ENCODE data around the gene PNLIPRP2.

PNLIPRP2 gene

DNA sequence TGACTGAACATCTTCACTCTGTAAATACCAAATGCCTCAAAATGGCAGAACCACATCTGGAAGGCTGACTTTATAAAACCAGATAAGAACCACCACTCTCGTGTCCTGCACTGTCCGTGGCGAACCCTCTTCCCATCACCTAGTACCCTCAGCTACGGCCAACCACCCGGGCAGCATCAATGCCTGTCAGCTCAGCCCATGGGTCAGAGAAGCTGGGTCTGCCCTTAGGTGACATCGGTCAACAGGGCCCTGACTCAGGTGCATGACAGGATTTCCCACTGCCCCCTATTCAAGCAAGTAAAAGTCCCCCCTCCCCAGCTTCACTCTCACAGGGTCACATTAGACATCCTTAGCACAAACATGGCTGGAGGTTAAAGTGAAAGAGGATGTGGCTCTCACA lies 65.1 kb downstream of the PNLIPRP2 start:
- Histone ChIP-seq H3K79me1 (ENCODE audit: low read length) (no peaks in the 10 kb centered on the region), H2AFZ (ENCODE audit: insufficient read depth, low read length, poor library complexity) (no peak overlapping the region), H4K12ac (ENCODE audit: low read depth, low read length) (no peak overlapping the region), H3K27ac (ENCODE audit: low read depth, low read length) (no peak overlapping the region), H3K23ac (ENCODE audit: low read length) (no peak overlapping the region), H3K9ac (ENCODE audit: low read length) (no peak overlapping the region), H3K4me3 (ENCODE audit: low read depth, low read length) (no peak overlapping the region), H3K14ac (ENCODE audit: low read length) (no peak overlapping the region), H3K4me2 (ENCODE audit: low read length) (no peak overlapping the region), H3K4me1 (ENCODE audit: control insufficient read depth in 1 of 2, insufficient read depth in 2 of 2, low read length in 2 of 2) (peaks cover 0 to 2% of the 10 kb centered on the region in 2 experiments), H2BK120ac (ENCODE audit: insufficient read depth, low read length, poor library complexity) (no peak overlapping the region), H3K4ac (ENCODE audit: low read depth, low read length) (no peak overlapping the region), H3K18ac (ENCODE audit: low read length) (no peak overlapping the region), H2AK5ac (ENCODE audit: low read length) (no peak overlapping the region), H2BK5ac (ENCODE audit: low read depth, low read length, poor library complexity) (no peak overlapping the region), H4K8ac (ENCODE audit: low read depth, low read length) (no peak overlapping the region), H3K27me3 (ENCODE audit: insufficient read depth, low read length) (no peaks in the 10 kb centered on the region), H2BK12ac (ENCODE audit: low read length) (no peak overlapping the region), H3K79me2 (ENCODE audit: control insufficient read depth, insufficient read depth, low read length, poor library complexity) (no peaks in the 10 kb centered on the region), H4K91ac (ENCODE audit: low read depth, low read length) (no peak overlapping the region), H3K9me3 (ENCODE audit: insufficient read depth, low read depth, low read length) (no peaks in the 10 kb centered on the region), H3K36me3 (ENCODE audit: control insufficient read depth in 1 of 2, insufficient read depth in 2 of 2, low read length in 2 of 2) (no peaks in the 10 kb centered on the region)
- DNase-seq = no peak
- no CpG with 5 or more reads among the region's 6 CpGs for WGBS (ENCODE audit: extremely low coverage, insufficient coverage, insufficient read length)

DNA sequence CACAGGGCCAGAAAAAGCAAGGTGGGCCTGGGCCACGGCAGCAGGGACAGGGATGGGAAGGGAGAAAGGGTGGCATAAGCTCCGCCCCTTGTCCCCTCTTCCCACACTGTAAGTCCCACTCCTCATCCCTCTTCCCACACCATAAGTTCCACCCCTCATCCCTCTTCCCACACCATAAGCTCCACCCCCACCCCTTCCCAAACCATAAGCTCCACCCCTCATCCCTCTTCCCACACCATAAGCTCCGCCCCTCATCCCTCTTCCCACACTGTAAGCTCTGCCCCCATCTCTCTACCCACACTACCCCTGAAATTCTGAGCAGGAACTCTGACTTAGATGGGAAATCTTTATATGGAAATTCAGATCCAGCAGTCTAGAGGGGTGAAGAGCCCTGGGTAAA lies 65.9 kb downstream of the PNLIPRP2 start:
- H4K8ac ChIP-seq (ENCODE audit: low read depth, low read length) = no peak overlapping the region
- no peaks in the 10 kb centered on the region for H3K27me3 ChIP-seq (ENCODE audit: insufficient read depth, low read length)
- no peak overlapping the region for H3K23ac ChIP-seq (ENCODE audit: low read length)
- no peaks in the 10 kb centered on the region for H3K79me2 ChIP-seq (ENCODE audit: control insufficient read depth, insufficient read depth, low read length, poor library complexity)
- no peak overlapping the region for H3K4me2 ChIP-seq (ENCODE audit: low read length)
- no peak overlapping the region for H3K18ac ChIP-seq (ENCODE audit: low read length)
- H3K27ac ChIP-seq (ENCODE audit: low read depth, low read length) = no peak overlapping the region
- H3K4me3 ChIP-seq (ENCODE audit: low read depth, low read length) = no peak overlapping the region
- no peak overlapping the region for H2AFZ ChIP-seq (ENCODE audit: insufficient read depth, low read length, poor library complexity)
- no peak overlapping the region for H2BK12ac ChIP-seq (ENCODE audit: low read length)
- no peak overlapping the region for H4K12ac ChIP-seq (ENCODE audit: low read depth, low read length)
- H3K9me3 ChIP-seq (ENCODE audit: insufficient read depth, low read depth, low read length) = no peaks in the 10 kb centered on the region
- no peak overlapping the region for H3K14ac ChIP-seq (ENCODE audit: low read length)
- no peaks in the 10 kb centered on the region for H3K79me1 ChIP-seq (ENCODE audit: low read length)
- H3K9ac ChIP-seq (ENCODE audit: low read length) = no peak overlapping the region
- WGBS (ENCODE audit: extremely low coverage, insufficient coverage, insufficient read length) = no CpG with 5 or more reads among the region's 3 CpGs
- H2BK120ac ChIP-seq (ENCODE audit: insufficient read depth, low read length, poor library complexity) = no peak overlapping the region
- H3K4ac ChIP-seq (ENCODE audit: low read depth, low read length) = no peak overlapping the region
- peaks cover 0 to 2% of the 10 kb centered on the region in 2 experiments for H3K4me1 ChIP-seq (ENCODE audit: control insufficient read depth in 1 of 2, insufficient read depth in 2 of 2, low read length in 2 of 2)
- DNase-seq = no peak
- no peak overlapping the region for H2BK5ac ChIP-seq (ENCODE audit: low read depth, low read length, poor library complexity)
- H2AK5ac ChIP-seq (ENCODE audit: low read length) = no peak overlapping the region
- H3K36me3 ChIP-seq (ENCODE audit: control insufficient read depth in 1 of 2, insufficient read depth in 2 of 2, low read length in 2 of 2) = no peaks in the 10 kb centered on the region
- H4K91ac ChIP-seq (ENCODE audit: low read depth, low read length) = no peak overlapping the region

GRCh38 chr10:116687633-116688032 lies 66.9 kb downstream of the PNLIPRP2 start:
- no peak overlapping the region for H4K12ac ChIP-seq (ENCODE audit: low read depth, low read length)
- DNase-seq = no peak
- H2AK5ac ChIP-seq (ENCODE audit: low read length) = no peak overlapping the region
- no peak overlapping the region for H2BK5ac ChIP-seq (ENCODE audit: low read depth, low read length, poor library complexity)
- no peak overlapping the region for H3K23ac ChIP-seq (ENCODE audit: low read length)
- no CpG with 5 or more reads among the region's 6 CpGs for WGBS (ENCODE audit: extremely low coverage, insufficient coverage, insufficient read length)
- no peak overlapping the region for H2AFZ ChIP-seq (ENCODE audit: insufficient read depth, low read length, poor library complexity)
- no peak overlapping the region for H2BK12ac ChIP-seq (ENCODE audit: low read length)
- no peak overlapping the region for H3K4ac ChIP-seq (ENCODE audit: low read depth, low read length)
- H4K8ac ChIP-seq (ENCODE audit: low read depth, low read length) = no peak overlapping the region
- H3K27me3 ChIP-seq (ENCODE audit: insufficient read depth, low read length) = no peaks in the 10 kb centered on the region
- H3K36me3 ChIP-seq (ENCODE audit: control insufficient read depth in 1 of 2, insufficient read depth in 2 of 2, low read length in 2 of 2) = no peaks in the 10 kb centered on the region
- no peak overlapping the region for H3K4me3 ChIP-seq (ENCODE audit: low read depth, low read length)
- H3K79me2 ChIP-seq (ENCODE audit: control insufficient read depth, insufficient read depth, low read length, poor library complexity) = no peaks in the 10 kb centered on the region
- H3K18ac ChIP-seq (ENCODE audit: low read length) = no peak overlapping the region
- no peak overlapping the region for H3K27ac ChIP-seq (ENCODE audit: low read depth, low read length)
- H3K79me1 ChIP-seq (ENCODE audit: low read length) = no peaks in the 10 kb centered on the region
- H2BK120ac ChIP-seq (ENCODE audit: insufficient read depth, low read length, poor library complexity) = no peak overlapping the region
- no peak overlapping the region for H3K9ac ChIP-seq (ENCODE audit: low read length)
- H3K4me1 ChIP-seq (ENCODE audit: control insufficient read depth in 1 of 2, insufficient read depth in 2 of 2, low read length in 2 of 2) = peaks cover 0 to 2% of the 10 kb centered on the region in 2 experiments
- no peaks in the 10 kb centered on the region for H3K9me3 ChIP-seq (ENCODE audit: insufficient read depth, low read depth, low read length)
- no peak overlapping the region for H4K91ac ChIP-seq (ENCODE audit: low read depth, low read length)
- H3K4me2 ChIP-seq (ENCODE audit: low read length) = no peak overlapping the region
- H3K14ac ChIP-seq (ENCODE audit: low read length) = no peak overlapping the region

- H2AK5ac ChIP-seq (ENCODE audit: low read length) = no peak overlapping the region
- H3K79me1 ChIP-seq (ENCODE audit: low read length) = no peaks in the 10 kb centered on the region
- H3K79me2 ChIP-seq (ENCODE audit: control insufficient read depth, insufficient read depth, low read length, poor library complexity) = no peaks in the 10 kb centered on the region
- H3K23ac ChIP-seq (ENCODE audit: low read length) = no peak overlapping the region
- H2BK120ac ChIP-seq (ENCODE audit: insufficient read depth, low read length, poor library complexity) = no peak overlapping the region
- no peak overlapping the region for H3K9ac ChIP-seq (ENCODE audit: low read length)
- no peak overlapping the region for H3K14ac ChIP-seq (ENCODE audit: low read length)
- H3K4ac ChIP-seq (ENCODE audit: low read depth, low read length) = no peak overlapping the region
- no peak overlapping the region for H3K18ac ChIP-seq (ENCODE audit: low read length)
- H3K9me3 ChIP-seq (ENCODE audit: insufficient read depth, low read depth, low read length) = no peaks in the 10 kb centered on the region
- H4K12ac ChIP-seq (ENCODE audit: low read depth, low read length) = no peak overlapping the region
- no peak overlapping the region for H3K27ac ChIP-seq (ENCODE audit: low read depth, low read length)
- H3K4me1 ChIP-seq (ENCODE audit: control insufficient read depth in 1 of 2, insufficient read depth in 2 of 2, low read length in 2 of 2) = peaks cover 0 to 2% of the 10 kb centered on the region in 2 experiments
- H3K4me2 ChIP-seq (ENCODE audit: low read length) = no peak overlapping the region
- no peak overlapping the region for H4K8ac ChIP-seq (ENCODE audit: low read depth, low read length)
- H3K36me3 ChIP-seq (ENCODE audit: control insufficient read depth in 1 of 2, insufficient read depth in 2 of 2, low read length in 2 of 2) = no peaks in the 10 kb centered on the region
- no peak overlapping the region for H2BK12ac ChIP-seq (ENCODE audit: low read length)
- no peak overlapping the region for H3K4me3 ChIP-seq (ENCODE audit: low read depth, low read length)
- H3K27me3 ChIP-seq (ENCODE audit: insufficient read depth, low read length) = no peaks in the 10 kb centered on the region
- no CpG with 5 or more reads among the region's 7 CpGs for WGBS (ENCODE audit: extremely low coverage, insufficient coverage, insufficient read length)
- peak in 1 of 2 donors; percentile 31 for DNase-seq
- no peak overlapping the region for H2BK5ac ChIP-seq (ENCODE audit: low read depth, low read length, poor library complexity)
- H4K91ac ChIP-seq (ENCODE audit: low read depth, low read length) = no peak overlapping the region
- H2AFZ ChIP-seq (ENCODE audit: insufficient read depth, low read length, poor library complexity) = no peak overlapping the region
Observed at GRCh38 chr10:116688241-116688711, 67.5 kb downstream of the PNLIPRP2 start.
